Measurements from ENCODE around the gene URI1.

URI1 gene

DNA sequence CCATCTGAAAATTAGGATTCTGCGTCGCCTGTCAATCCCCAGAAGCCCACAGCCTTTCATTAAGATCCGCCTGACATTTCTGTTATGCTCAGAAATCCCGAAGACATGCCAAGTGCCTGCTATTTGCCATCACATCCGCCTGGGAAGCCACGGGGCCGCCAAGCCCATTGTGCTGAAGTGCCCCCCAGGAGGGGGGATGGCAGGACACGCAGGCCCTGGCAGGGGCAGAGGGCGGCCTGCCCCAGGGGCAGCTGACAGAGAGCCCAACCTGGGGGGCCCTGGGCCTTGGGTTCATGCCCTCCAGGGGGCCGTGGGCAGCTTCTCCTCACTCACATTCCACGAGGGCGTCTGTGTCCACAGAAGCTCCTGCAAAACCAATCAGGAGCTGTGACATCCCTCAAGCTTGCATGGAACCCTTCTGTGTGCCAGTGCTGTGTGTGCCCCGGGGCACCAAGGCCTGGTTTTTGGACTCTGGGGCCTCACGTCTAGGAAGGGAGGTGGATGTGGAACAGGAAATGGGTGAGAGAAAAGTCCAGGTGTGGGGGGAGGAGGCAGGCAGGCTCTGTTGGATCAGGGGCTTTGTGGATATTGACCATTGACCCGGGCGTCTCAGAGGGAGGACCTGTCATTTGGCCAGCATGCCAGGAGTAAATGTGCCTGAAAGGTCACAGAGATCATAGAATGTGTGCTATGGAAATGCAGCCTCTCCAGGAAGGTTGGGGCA is 122.9 kb downstream of the URI1 start:
- CTCF ChIA-PET: no interaction called here
- DNase-seq (ENCODE audit: extremely low spot score): no peak
- no peak for TF ChIP-seq CTCF (IDR thresholded peaks at IDR 0.05; ENCODE audit: control extremely low read depth, extremely low read depth, low read depth, missing control alignments)
- POLR2A ChIA-PET: no interaction called here

DNA sequence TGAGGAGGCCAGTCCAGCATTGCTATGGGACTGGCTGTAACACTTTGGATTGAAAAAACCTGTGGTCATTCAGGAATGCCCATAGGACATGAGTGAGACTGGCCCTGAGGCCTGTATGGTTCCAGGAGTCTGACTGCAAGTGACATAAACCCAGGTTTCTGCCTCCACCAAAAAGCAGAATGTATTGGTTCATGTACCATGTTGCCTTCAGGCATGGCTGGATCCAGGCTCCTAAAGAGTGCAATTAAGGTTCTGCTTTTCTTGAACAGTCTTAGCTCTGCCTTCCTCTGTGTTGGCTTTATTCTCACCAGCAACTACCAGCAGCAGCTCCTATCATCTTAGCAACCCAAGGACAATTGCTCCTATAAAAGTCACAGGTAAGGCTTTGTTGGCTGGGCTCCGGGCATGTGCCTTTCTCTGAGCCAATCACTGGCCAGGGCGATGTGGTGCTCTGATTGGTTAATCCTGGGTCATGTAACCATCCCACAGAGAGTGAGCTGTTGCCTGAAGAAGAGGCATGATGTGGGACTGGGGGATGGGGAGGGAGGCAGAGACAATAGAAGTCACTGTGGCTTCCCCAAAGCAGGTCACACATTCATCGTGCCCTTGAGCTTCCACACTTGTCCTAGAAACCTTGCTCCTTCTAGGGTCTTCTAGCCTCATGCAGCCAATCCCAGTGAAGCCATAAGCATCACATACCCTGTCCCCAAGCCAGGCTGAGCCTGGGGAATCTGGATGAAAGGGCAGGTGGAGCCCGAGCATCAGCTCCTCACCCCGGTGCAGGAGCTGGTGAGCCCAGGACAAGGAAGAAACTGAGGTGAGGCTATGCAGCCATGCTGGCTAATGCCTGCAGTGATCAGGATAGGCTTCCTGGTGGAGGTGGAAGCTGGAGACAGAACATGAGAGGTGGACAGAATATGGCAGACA is 123.9 kb downstream of the URI1 start:
- POLR2A ChIA-PET: no interaction called here
- TF ChIP-seq CTCF (IDR thresholded peaks at IDR 0.05; ENCODE audit: control extremely low read depth, extremely low read depth, low read depth, missing control alignments): no peak
- CTCF ChIA-PET: no interaction called here
- DNase-seq (ENCODE audit: extremely low spot score): no peak

Data from GM10248 (cell line).